NCI-H82 treated with DMSO at 0.1 percent for 48 hours (cell line): ENCODE results near the gene ADCK2.
"Not testable (repeated sequence)": the region's sequence is repeated elsewhere in the genome, so short reads cannot be mapped to it uniquely, and the experiment has no call there.

Experiments used
- DNase-seq: peaks from one replicate; lab custom pipeline; 2025; ENCODE audit not compliant: unreplicated experiment; lab: John Stamatoyannopoulos, UW

The ADCK2 gene

GRCh38 chr7:140646931-140647647, 25.7 kb upstream of the ADCK2 start:
- peak; percentile 66 for DNase-seq

GRCh38 chr7:140649556-140650205, 23.1 kb upstream of the ADCK2 start:
- DNase-seq, result no peak

- no peak for DNase-seq
These were observed 22.4 kb upstream of the ADCK2 start for GRCh38 chr7:140650367-140650766.

GRCh38 chr7:140653319-140654108, 19.2 kb upstream of the ADCK2 start:
- peak; percentile 67 for DNase-seq

- no peak for DNase-seq
These were observed 18.7 kb upstream of the ADCK2 start for GRCh38 chr7:140654109-140654387.

- DNase-seq, result no peak
These were observed 18.1 kb upstream of the ADCK2 start for GRCh38 chr7:140654661-140655060.

- DNase-seq, result no peak
These were observed 17.0 kb upstream of the ADCK2 start for GRCh38 chr7:140655511-140656408.

GRCh38 chr7:140656548-140657515, 15.9 kb upstream of the ADCK2 start:
- no peak for DNase-seq

GRCh38 chr7:140657891-140658290, 14.9 kb upstream of the ADCK2 start:
- no peak for DNase-seq

GRCh38 chr7:140659856-140660255, 12.9 kb upstream of the ADCK2 start:
- no peak for DNase-seq

GRCh38 chr7:140661124-140661523, 11.6 kb upstream of the ADCK2 start:
- DNase-seq, result no peak

- DNase-seq, result not testable (repeated sequence)
These were observed 9.8 kb upstream of the ADCK2 start for GRCh38 chr7:140662938-140663337.

GRCh38 chr7:140667476-140667875, 5.3 kb upstream of the ADCK2 start:
- no peak for DNase-seq

- DNase-seq, result no peak
These were observed 4.1 kb upstream of the ADCK2 start for GRCh38 chr7:140668641-140669040.

GRCh38 chr7:140669352-140669751, 3.4 kb upstream of the ADCK2 start:
- DNase-seq, result no peak

- not testable (repeated sequence) for DNase-seq
These were observed 2.9 kb upstream of the ADCK2 start for GRCh38 chr7:140669862-140670261.

GRCh38 chr7:140670343-140670935, 2.3 kb upstream of the ADCK2 start:
- no peak for DNase-seq

GRCh38 chr7:140671966-140672365, 779 bp upstream of the ADCK2 start:
- no peak for DNase-seq

- DNase-seq, result no peak
These were observed 473 bp downstream of the ADCK2 start for GRCh38 chr7:140673063-140673773.
